EL (cell line): ENCODE measurements around the gene OLFM2.
"Not testable (repeated sequence)": the region's sequence is repeated elsewhere in the genome, so short reads cannot be mapped to it uniquely, and the experiment has no call there.

ENCODE experiments used
- DNase-seq: peaks from one replicate; pipeline ENCODE4 v3.0.0-alpha.2; 2016

OLFM2 gene

GRCh38 chr19:9936326-9937000 is at the start of gene OLFM2:
Gene OLFM2 (minus strand): TSS chr19:9936515. CDS start chr19:9936366, 149 bp downstream.
- no peak for DNase-seq

- peak; percentile 11 for DNase-seq
Observed at GRCh38 chr19:9981406-9982260, 45.3 kb upstream of the OLFM2 start.

- no peak for DNase-seq
Observed at GRCh38 chr19:9972103-9972502, 35.8 kb upstream of the OLFM2 start.

GRCh38 chr19:9971166-9971897 is 35.0 kb upstream of the OLFM2 start:
- DNase-seq = no peak

GRCh38 chr19:9970481-9970880 is 34.2 kb upstream of the OLFM2 start:
- no peak for DNase-seq

- DNase-seq = no peak
Observed at GRCh38 chr19:9969688-9969975, 33.3 kb upstream of the OLFM2 start.

- DNase-seq = no peak
Observed at GRCh38 chr19:9968820-9969687, 32.7 kb upstream of the OLFM2 start.

GRCh38 chr19:9967326-9967725 is 31.0 kb upstream of the OLFM2 start:
- no peak for DNase-seq

- DNase-seq = no peak
Observed at GRCh38 chr19:9966448-9966847, 30.1 kb upstream of the OLFM2 start.

- no peak for DNase-seq
Observed at GRCh38 chr19:9966024-9966423, 29.7 kb upstream of the OLFM2 start.

- no peak for DNase-seq
Observed at GRCh38 chr19:9962623-9963290, 26.4 kb upstream of the OLFM2 start.

GRCh38 chr19:9961103-9961502 is 24.8 kb upstream of the OLFM2 start:
- no peak for DNase-seq

- DNase-seq = peak; percentile 87
Observed at GRCh38 chr19:9958379-9958821, 22.1 kb upstream of the OLFM2 start.

- peak; percentile 20 for DNase-seq
Observed at GRCh38 chr19:9956956-9957355, 20.6 kb upstream of the OLFM2 start.

GRCh38 chr19:9953802-9954542 is 17.7 kb upstream of the OLFM2 start:
- DNase-seq = no peak

GRCh38 chr19:9952276-9952675 is 16.0 kb upstream of the OLFM2 start:
- no peak for DNase-seq

GRCh38 chr19:9947441-9947840 is 11.1 kb upstream of the OLFM2 start:
- no peak for DNase-seq

GRCh38 chr19:9946528-9947125 is 10.3 kb upstream of the OLFM2 start:
- not testable (repeated sequence) for DNase-seq

- DNase-seq = peak; percentile 99
Observed at GRCh38 chr19:9945319-9945966, 9.1 kb upstream of the OLFM2 start.

- DNase-seq = no peak
Observed at GRCh38 chr19:9943744-9944143, 7.4 kb upstream of the OLFM2 start.
